Keratinocyte (primary cell): Measurements from ENCODE around the gene MYCBP2. TPM values are rescaled to one million over a fixed set of nuclear protein-coding genes. Genes with fewer than 3 reads are reported as not detected.
A peak's percentile ranks its signal among the peaks of the same experiment; 100 is the strongest.

Experiments
- DNase-seq: peaks from one replicate; pipeline ENCODE4 v3.0.0-alpha.2; 2011; ENCODE audit warnings: low read depth, missing footprints, low spot score
- FAIRE-seq: peaks from 2 replicates; lab custom pipeline; 2011; peaks lifted over from hg19 to GRCh38; lab: Jason Lieb, UNC
- H2AFZ ChIP-seq: 2 replicates; pipeline ENCODE4 v1.6.0; 2012; ENCODE audit warnings: low read length, control low read depth, inconsistent platforms; ENCODE audit not compliant: control insufficient read depth
- H3K27ac ChIP-seq: 2 replicates; pipeline ENCODE4 v1.5.1; 2011; ENCODE audit warnings: low read length; ENCODE audit not compliant: control insufficient read depth, insufficient read depth
- H3K27me3 ChIP-seq: 3 replicates; pipeline ENCODE4 v1.6.0; 2011; ENCODE audit warnings: low read length; ENCODE audit not compliant: control insufficient read depth, insufficient read depth; ENCODE audit errors: extremely low read depth
- H3K36me3 ChIP-seq, 2 experiments: 2 replicates in 1 of 2; 3 replicates in 1 of 2; pipeline ENCODE4 v1.5.1; 2011; ENCODE audit warnings: low read length in 2 of 2, mild to moderate bottlenecking in 1 of 2; ENCODE audit not compliant: control insufficient read depth in 2 of 2, insufficient read depth in 2 of 2; ENCODE audit errors: extremely low read depth in 1 of 2
- H3K4me1 ChIP-seq: 3 replicates; pipeline ENCODE4 v1.5.1; 2011; ENCODE audit warnings: low read length; ENCODE audit not compliant: control insufficient read depth, insufficient read depth; ENCODE audit errors: extremely low read depth
- H3K4me2 ChIP-seq: 3 replicates; pipeline ENCODE4 v1.6.0; 2011; ENCODE audit warnings: low read depth, low read length; ENCODE audit not compliant: control insufficient read depth, insufficient read depth; ENCODE audit errors: extremely low read depth
- H3K4me3 ChIP-seq, 3 experiments: fragments of 200-600 bp in 1 of 3; sonication (generic) in 1 of 3; 2 replicates in 2 of 3; 3 replicates in 1 of 3; pipeline ENCODE4 v1.5.1; 2011 to 2016; ENCODE audit warnings: low read length in 3 of 3, mild to moderate bottlenecking in 3 of 3, control low read depth in 2 of 3, inconsistent platforms in 1 of 3, low read depth in 1 of 3, mixed read lengths in 1 of 3, mixed run types in 1 of 3, moderate library complexity in 1 of 3; ENCODE audit not compliant: control insufficient read depth in 2 of 3, insufficient read depth in 2 of 3; ENCODE audit errors: extremely low read depth in 1 of 3
- H3K79me2 ChIP-seq: 2 replicates; pipeline ENCODE4 v1.6.0; 2012; ENCODE audit warnings: low read length; ENCODE audit not compliant: control insufficient read depth, insufficient read depth
- H3K9ac ChIP-seq: 3 replicates; pipeline ENCODE4 v1.6.0; 2011; ENCODE audit warnings: low read length; ENCODE audit not compliant: control insufficient read depth, insufficient read depth; ENCODE audit errors: extremely low read depth
- H3K9me1 ChIP-seq: 3 replicates; pipeline ENCODE4 v1.6.0; 2011; ENCODE audit warnings: low read length; ENCODE audit not compliant: control insufficient read depth, insufficient read depth; ENCODE audit errors: extremely low read depth
- H3K9me3 ChIP-seq: 2 replicates; pipeline ENCODE4 v1.5.1; 2012; ENCODE audit warnings: low read depth, low read length; ENCODE audit not compliant: control insufficient read depth
- H4K20me1 ChIP-seq: 3 replicates; pipeline ENCODE4 v1.6.0; 2011; ENCODE audit warnings: low read length; ENCODE audit not compliant: control insufficient read depth, insufficient read depth; ENCODE audit errors: extremely low read depth
- EZH2 ChIP-seq: IDR thresholded peaks from one replicate; pipeline ENCODE4 v1.6.1; 2012; ENCODE audit warnings: inconsistent platforms, mild to moderate bottlenecking, low read length, moderate library complexity
- dilution Hi-C: fragments of 300-500 bp; cut with MboI; formaldehyde crosslinking; loops from one replicate; pipeline ENCODE4 v1.7.0; 2020; ENCODE audit warnings: low sequenced_read_pairs; ENCODE audit not compliant: extremely low pct_ligation_motif_present
- polyA plus RNA-seq, 5 experiments: library from polyadenylated mRNA; depleted of rRNA in 3 of 5; stranded (reverse) in 3 of 5; stranded (forward) in 1 of 5; unstranded in 1 of 5; fragments of >200 nt; gene quantifications; 1 replicate in 1 of 5; 2 replicates in 3 of 5; 3 replicates in 1 of 5; pipeline versions ENCODE4 v1.2.1 to v1.2.3, GENCODE V29; 2011 to 2012; ENCODE audit warnings: missing spikeins in 2 of 5, low read depth in 1 of 5, low replicate concordance in 1 of 5
- TF ChIP-seq, protein P1 (sequence below), 3 experiments: IDR thresholded peaks in 1 of 3; conservative IDR thresholded peaks in 1 of 3; optimal IDR thresholded peaks in 1 of 3; 2 replicates in 2 of 3; 3 replicates in 1 of 3; pipeline versions ENCODE3 to v1.5.1; 2011; ENCODE audit warnings: low read length in 3 of 3, mild to moderate bottlenecking in 3 of 3, moderate library complexity in 2 of 3, control low read depth in 1 of 3, inconsistent platforms in 1 of 3; ENCODE audit not compliant: insufficient read depth in 2 of 3; ENCODE audit errors: extremely low read depth in 1 of 3

The MYCBP2 gene
- polyA plus RNA-seq, 1 donor (not counting 4 experiments of a cell fraction or from before 2014, with no cell fraction given) = 43.8 TPM

DNA sequence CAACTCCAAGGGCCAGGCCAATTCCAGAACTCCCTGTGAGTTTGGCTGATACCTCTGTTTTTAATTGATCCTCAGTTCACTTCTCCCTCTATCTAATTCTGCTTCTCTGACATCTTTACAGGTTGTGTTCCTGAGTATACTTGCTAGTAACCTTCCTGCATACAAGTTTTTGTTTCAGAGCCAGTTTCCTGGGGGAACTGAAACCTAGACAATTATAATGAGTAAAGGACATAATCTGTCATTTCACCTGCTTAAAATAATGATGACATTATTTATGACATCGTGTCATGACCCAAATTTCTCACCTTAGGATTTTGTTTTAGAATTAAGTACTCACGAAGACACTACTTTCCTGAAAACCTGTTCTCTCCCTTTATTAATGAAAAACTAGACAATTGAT lies 12.5 kb upstream of the MYCBP2 start:
- TF ChIP-seq EZH2 = no peak
- TF ChIP-seq, protein P1, sequence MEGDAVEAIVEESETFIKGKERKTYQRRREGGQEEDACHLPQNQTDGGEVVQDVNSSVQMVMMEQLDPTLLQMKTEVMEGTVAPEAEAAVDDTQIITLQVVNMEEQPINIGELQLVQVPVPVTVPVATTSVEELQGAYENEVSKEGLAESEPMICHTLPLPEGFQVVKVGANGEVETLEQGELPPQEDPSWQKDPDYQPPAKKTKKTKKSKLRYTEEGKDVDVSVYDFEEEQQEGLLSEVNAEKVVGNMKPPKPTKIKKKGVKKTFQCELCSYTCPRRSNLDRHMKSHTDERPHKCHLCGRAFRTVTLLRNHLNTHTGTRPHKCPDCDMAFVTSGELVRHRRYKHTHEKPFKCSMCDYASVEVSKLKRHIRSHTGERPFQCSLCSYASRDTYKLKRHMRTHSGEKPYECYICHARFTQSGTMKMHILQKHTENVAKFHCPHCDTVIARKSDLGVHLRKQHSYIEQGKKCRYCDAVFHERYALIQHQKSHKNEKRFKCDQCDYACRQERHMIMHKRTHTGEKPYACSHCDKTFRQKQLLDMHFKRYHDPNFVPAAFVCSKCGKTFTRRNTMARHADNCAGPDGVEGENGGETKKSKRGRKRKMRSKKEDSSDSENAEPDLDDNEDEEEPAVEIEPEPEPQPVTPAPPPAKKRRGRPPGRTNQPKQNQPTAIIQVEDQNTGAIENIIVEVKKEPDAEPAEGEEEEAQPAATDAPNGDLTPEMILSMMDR (optimal IDR thresholded peaks at IDR 0.05 in 1 of 3, IDR thresholded peaks at IDR 0.05 in 1 of 3, conservative IDR thresholded peaks at IDR 0.05 in 1 of 3; ENCODE audit: extremely low read depth in 1 of 3, insufficient read depth in 2 of 3, low read length in 3 of 3) = no peak
- no peaks in the 10 kb centered on the region for H3K4me1 ChIP-seq
- no peaks in the 10 kb centered on the region for H3K9me3 ChIP-seq
- H3K9ac ChIP-seq = no peak overlapping the region
- H3K27me3 ChIP-seq = peaks cover 4% of the 10 kb centered on the region
- no peak overlapping the region for H2AFZ ChIP-seq
- H3K27ac ChIP-seq = no peak overlapping the region
- no peaks in the 10 kb centered on the region for H3K9me1 ChIP-seq
- no peak overlapping the region for H3K4me3 ChIP-seq
- no peak for DNase-seq
- no peak for FAIRE-seq
- no peaks in the 10 kb centered on the region for H3K79me2 ChIP-seq
- H4K20me1 ChIP-seq = no peaks in the 10 kb centered on the region
- no peaks in the 10 kb centered on the region for H3K36me3 ChIP-seq
- dilution Hi-C loops = no loop called here
- no peak overlapping the region for H3K4me2 ChIP-seq

DNA sequence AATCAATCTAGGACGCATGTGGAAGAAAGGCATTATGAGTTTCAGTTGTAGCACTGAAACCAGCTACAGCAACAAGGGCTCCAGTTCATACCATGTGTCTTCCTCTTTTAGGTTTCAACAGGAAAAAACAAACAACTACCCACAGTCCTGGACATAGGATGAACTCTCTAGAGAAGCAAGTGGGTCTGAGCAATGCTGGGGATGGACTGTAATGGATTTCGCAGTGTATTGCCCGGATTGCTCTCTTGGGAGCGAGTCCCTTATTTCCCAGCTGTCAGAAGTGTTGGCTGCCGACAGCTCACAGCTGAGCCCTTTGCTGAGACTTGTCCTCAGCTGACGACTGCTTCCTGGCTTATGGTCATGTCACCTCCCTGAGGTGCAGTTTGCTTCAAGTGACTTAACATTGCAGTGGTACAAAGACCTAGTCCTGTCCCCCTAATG lies 12.1 kb upstream of the MYCBP2 start:
- Histone ChIP-seq H3K9me1 (no peaks in the 10 kb centered on the region), H3K9ac (no peak overlapping the region), H3K9me3 (no peaks in the 10 kb centered on the region), H3K4me3 (no peak overlapping the region), H3K4me1 (no peaks in the 10 kb centered on the region), H3K27ac (no peak overlapping the region), H3K4me2 (no peak overlapping the region), H3K27me3 (peaks cover 4% of the 10 kb centered on the region), H2AFZ (no peak overlapping the region), H3K79me2 (no peaks in the 10 kb centered on the region), H3K36me3 (no peaks in the 10 kb centered on the region), H4K20me1 (no peaks in the 10 kb centered on the region)
- TF ChIP-seq, protein P1 (optimal IDR thresholded peaks at IDR 0.05 in 1 of 3, IDR thresholded peaks at IDR 0.05 in 1 of 3, conservative IDR thresholded peaks at IDR 0.05 in 1 of 3; ENCODE audit: extremely low read depth in 1 of 3, insufficient read depth in 2 of 3, low read length in 3 of 3) = no peak
- no peak for TF ChIP-seq EZH2
- no peak for DNase-seq
- FAIRE-seq = peak; percentile 63
- dilution Hi-C loops = no loop called here
